Measurements from ENCODE around the gene MBNL1.

DNA sequence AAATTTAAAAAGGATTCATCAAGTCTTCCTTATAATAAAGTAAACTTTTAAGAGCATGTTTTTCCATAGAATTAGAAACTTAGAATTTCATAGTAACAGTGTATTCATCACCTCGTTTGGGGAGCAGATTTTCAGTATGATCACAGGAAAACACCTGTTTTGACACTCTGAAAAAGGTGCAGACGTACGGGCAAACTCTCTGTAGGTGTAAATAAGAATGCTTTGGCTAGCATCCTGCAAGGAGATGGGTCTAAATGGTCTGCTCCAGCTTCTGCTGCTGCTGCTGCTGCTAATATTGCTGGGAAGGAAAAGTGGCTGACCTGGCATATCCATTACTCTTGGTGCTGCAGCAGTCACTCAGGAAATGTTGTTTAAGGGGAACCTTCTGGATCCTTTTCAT, 66.0 kb downstream of the MBNL1 start:
- TF ChIP-seq EP300 (IDR thresholded peaks at IDR 0.05): no peak
- no peak for TF ChIP-seq POLR2A (IDR thresholded peaks at IDR 0.05)
- TF ChIP-seq, protein P1, sequence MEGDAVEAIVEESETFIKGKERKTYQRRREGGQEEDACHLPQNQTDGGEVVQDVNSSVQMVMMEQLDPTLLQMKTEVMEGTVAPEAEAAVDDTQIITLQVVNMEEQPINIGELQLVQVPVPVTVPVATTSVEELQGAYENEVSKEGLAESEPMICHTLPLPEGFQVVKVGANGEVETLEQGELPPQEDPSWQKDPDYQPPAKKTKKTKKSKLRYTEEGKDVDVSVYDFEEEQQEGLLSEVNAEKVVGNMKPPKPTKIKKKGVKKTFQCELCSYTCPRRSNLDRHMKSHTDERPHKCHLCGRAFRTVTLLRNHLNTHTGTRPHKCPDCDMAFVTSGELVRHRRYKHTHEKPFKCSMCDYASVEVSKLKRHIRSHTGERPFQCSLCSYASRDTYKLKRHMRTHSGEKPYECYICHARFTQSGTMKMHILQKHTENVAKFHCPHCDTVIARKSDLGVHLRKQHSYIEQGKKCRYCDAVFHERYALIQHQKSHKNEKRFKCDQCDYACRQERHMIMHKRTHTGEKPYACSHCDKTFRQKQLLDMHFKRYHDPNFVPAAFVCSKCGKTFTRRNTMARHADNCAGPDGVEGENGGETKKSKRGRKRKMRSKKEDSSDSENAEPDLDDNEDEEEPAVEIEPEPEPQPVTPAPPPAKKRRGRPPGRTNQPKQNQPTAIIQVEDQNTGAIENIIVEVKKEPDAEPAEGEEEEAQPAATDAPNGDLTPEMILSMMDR (IDR thresholded peaks at IDR 0.05): no peak
- TF ChIP-seq POLR2AphosphoS5 (IDR thresholded peaks at IDR 0.05): no peak

Measured in upper lobe of left lung (tissue), 4 donors.